ENCODE results near the gene CAMKMT.

GRCh38 chr2:44494006-44494405 lies 132.3 kb downstream of the CAMKMT start:
- TF ChIP-seq SAFB2 (IDR thresholded peaks at IDR 0.05; ENCODE audit: borderline replicate concordance, low read depth, low read length, severe bottlenecking) (no peak), MEF2D (tag; conservative IDR thresholded peaks at IDR 0.05; ENCODE audit: low read depth) (no peak), EP300 (IDR thresholded peaks at IDR 0.05; ENCODE audit: low read length) (no peak), POLR2AphosphoS5 (IDR thresholded peaks at IDR 0.05; ENCODE audit: control insufficient read depth, insufficient read depth, low read depth, low read length) (no peak), SMARCC2 (IDR thresholded peaks at IDR 0.05; ENCODE audit: low read depth) (no peak), NFIC (IDR thresholded peaks at IDR 0.05) (no peak), JUND (IDR thresholded peaks at IDR 0.05; ENCODE audit: borderline replicate concordance, low read depth, low read length) (no peak), JUND (tag; IDR thresholded peaks at IDR 0.05; ENCODE audit: borderline replicate concordance, low read depth, low read length) (no peak), RCOR1 (IDR thresholded peaks at IDR 0.05; ENCODE audit: borderline replicate concordance in 1 of 2, low read depth in 2 of 2, low read length in 2 of 2) (no peak), VEZF1 (CRISPR knock-in tag; IDR thresholded peaks at IDR 0.05) (no peak)
- TF ChIP-seq, protein P1, sequence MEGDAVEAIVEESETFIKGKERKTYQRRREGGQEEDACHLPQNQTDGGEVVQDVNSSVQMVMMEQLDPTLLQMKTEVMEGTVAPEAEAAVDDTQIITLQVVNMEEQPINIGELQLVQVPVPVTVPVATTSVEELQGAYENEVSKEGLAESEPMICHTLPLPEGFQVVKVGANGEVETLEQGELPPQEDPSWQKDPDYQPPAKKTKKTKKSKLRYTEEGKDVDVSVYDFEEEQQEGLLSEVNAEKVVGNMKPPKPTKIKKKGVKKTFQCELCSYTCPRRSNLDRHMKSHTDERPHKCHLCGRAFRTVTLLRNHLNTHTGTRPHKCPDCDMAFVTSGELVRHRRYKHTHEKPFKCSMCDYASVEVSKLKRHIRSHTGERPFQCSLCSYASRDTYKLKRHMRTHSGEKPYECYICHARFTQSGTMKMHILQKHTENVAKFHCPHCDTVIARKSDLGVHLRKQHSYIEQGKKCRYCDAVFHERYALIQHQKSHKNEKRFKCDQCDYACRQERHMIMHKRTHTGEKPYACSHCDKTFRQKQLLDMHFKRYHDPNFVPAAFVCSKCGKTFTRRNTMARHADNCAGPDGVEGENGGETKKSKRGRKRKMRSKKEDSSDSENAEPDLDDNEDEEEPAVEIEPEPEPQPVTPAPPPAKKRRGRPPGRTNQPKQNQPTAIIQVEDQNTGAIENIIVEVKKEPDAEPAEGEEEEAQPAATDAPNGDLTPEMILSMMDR (IDR thresholded peaks at IDR 0.05 in 2 of 3, conservative IDR thresholded peaks at IDR 0.05 in 1 of 3; ENCODE audit: insufficient read depth in 2 of 3, low read depth in 1 of 3, low read length in 3 of 3) = no peak
